GM18867 (cell line): ENCODE measurements around the gene ZNF300.
A peak's percentile ranks its signal among the peaks of the same experiment; 100 is the strongest.
"Not testable (repeated sequence)": the region's sequence is repeated elsewhere in the genome, so short reads cannot be mapped to it uniquely, and the experiment has no call there.

Experiments used
- ATAC-seq: cut with Tn5 transposase; IDR thresholded peaks from one replicate; pipeline ENCODE4 v1.9.1; 2021; ENCODE audit warnings: mild to moderate bottlenecking, moderate library complexity; ENCODE audit not compliant: unreplicated experiment

Gene ZNF300

DNA sequence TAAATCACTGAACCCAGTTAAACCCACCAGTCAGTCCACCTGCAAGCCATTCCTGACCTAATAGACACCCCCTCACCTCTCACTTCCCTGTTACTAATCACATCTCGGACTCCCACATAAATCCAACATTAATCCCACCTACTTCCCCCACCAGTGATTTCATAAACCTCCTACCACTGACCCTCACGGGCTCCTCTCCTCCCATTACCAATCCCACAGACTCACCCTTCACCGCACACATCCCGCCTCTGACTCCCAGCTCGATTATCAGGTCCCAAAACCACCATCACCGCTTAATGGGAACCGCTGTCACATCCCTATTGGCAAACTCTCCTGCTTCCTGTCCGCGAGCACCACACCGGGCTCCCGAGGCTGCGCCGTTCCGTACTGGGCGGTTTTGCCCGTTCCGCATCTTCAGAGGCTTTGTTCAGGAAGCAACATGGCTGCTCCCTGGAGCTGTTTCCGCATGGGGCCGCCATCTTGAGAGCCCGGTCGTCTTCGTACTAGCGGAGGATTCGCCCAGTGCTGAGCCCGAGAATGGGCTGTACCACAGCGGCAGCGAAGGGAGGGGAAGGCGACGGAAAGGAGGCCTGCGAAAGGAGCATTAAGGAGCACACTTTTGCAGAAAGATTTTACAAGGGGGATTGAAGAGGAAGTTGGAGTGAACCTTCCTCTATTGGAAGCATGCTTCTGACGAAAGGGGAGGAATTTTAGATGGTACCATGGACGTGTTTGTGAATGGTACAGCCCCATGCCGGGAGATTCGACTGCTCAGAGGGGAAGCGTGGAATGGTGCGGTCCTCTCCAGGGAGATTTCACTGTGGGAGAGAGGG, at the start of gene ZNF300:
Gene ZNF300 (minus strand): TSS at position 502 of the 833 bp plus-strand sequence. CDS start 1,825 bp downstream, outside the sequence.
- peak; percentile 43 for ATAC-seq

DNA sequence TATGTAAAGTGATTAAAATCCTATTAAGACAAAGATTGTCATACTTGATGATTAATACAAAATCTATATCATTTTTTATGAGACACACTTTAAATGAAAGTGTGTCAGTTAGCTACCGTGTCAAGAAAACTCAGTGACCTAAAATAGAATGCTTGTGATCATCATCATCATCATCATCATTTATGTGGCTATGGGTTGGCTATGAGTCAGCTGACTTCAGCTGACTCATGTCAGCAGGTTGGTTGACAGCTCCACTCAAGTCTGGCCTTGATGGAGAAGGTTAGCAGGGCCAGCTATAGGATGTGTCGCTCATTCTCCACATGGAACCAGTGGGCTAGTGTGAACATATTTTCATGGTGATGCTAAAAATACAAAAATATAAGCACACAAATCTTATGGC, 43.8 kb upstream of the ZNF300 start:
- ATAC-seq, result no peak

DNA sequence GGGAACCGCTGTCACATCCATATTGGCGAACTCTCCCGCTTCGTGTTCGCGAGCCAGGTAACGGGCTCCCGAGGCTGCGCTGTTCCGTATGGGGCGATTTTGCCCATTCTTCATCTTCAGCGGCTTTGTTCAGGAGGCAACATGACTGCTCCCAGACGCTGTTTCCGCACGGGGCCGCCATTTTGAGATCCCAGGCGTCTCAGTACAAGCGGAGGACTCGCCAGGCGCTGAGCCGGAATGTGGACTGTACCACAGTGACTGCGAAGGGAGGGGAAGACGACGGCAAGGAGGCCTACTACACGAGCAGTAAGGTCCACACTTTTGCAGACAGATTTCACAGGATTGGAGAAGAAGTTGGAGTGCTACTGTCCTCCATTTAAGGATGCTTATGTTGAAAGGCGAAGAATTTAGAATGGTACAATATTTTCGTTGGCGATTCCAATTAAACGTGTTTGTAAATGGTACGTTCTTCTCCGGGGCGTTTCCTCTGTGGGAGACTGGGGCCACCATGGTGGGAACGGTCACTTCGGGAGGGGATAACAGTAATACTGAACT, 41.6 kb upstream of the ZNF300 start:
- no peak for ATAC-seq

DNA sequence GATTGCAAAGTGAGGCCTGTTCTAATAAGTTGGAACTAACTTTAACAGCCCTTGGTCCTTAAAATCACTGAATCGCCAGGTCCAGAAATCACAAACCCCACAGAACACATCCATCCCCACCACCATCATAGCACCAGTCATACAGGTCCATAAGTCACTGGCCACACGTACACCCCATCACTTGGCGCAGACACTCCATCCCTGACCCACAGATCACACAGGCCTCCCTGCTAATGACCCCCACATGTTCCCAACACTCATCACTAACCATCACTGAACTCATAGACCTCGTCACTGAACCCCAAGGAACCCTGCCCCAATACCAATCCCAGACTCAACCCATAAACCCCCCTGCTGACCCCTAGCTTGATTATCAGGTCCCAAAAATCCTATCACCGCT, 41.2 kb upstream of the ZNF300 start:
- ATAC-seq, result no peak

DNA sequence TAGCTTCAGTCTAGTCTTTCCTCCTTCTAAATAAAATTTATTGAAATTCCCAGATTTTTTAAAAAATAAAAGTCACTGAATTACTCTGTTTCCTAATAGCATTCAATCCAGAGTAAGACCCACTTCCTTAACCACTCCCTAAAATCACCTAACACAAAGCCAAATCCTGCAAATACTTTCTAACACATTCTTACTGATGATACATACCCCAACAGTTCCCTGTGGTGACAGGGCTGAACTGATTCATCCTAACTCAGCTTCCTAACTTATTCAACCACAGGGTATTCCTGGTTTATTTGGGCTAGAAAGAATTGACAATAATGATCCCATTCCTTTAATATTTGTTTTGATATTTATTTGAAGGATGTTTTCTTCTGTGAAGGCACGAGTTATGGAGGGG, 40.7 kb upstream of the ZNF300 start:
- no peak for ATAC-seq

DNA sequence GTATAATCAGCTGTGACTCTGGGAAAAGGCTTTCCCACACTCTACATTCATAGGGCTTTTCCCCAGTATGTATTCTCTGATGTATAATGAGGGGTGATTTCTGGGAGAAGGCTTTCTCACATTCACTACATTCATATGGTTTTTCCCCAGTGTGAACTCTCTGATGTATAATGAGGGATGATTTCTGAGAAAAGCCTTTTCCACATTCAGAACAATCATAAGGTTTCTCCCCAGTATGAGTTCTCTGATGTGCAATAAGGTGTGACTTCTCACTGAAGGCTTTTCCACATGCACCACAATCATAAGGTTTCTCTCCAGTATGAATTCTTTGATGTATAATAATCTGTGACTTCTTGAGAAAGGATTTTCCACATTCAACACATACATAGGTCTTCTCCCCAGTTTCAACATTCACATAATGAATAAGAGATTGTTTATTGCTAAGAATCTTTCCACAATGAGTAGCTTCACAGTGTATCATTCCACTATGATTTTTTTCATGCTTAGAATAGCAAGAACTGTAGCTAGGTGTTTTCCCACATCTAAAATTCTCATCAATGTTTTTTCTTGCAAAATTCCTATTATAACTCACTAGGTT, 26.7 kb upstream of the ZNF300 start:
- ATAC-seq, result no peak

DNA sequence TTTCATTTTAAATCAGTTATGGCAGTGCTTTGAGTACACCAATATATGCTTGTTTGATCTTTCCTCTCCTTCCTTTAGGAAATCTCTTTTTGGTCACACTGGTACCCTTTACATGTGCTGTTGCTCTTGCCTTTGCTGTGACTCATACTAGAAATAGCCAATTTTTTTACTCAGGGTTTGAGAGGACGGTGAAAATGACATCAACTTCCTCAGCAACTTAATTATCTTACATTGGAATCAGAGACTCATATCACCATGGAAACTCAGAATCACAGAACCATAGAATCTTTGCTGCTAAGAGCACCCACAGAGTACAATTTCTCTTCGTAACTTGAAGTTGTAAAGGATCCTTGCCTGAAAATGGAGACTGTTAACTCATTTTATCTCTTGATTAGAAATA, 13.8 kb upstream of the ZNF300 start:
- no peak for ATAC-seq

DNA sequence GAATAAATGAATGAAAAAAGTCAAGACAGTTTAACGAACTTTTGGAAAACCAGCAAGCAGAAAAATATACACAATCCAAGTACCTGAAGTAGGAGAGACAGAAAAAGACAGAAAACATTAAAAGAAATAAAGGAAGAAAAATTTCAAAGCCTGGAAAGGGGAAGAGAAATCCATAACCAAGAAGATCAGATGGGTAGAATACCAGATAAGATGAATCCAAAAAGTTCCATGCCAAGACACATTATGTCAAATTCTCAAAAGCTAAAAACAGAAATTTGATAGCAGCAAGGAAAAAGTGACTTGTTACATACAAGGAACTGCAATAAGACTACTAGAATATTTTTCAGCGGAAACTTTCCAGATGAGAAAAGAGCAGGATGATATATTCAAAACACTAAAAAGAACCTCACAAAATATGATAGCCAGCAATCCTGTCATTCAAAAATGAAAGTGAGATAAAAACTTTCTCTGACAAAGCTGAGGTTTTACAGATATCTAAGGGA, 7.6 kb upstream of the ZNF300 start:
- ATAC-seq, result no peak

DNA sequence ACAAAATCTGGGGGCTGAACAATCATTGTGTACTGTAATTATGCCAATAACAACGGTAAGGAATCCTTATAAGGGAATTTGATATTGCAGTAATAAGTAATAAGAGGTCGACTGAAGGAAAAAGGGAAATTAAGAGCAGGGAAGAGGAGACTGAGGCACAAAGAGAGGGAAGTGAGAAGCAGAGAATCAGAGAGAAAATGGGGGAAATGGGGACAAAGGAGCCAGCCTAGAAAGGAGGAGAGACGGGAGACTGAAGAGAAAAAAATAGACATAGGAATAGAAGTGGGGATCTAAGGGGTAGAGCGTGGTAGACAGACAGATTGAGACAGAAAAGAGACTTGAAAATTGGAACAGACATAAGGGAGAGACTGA, 518 bp upstream of the ZNF300 start:
- ATAC-seq, result no peak

DNA sequence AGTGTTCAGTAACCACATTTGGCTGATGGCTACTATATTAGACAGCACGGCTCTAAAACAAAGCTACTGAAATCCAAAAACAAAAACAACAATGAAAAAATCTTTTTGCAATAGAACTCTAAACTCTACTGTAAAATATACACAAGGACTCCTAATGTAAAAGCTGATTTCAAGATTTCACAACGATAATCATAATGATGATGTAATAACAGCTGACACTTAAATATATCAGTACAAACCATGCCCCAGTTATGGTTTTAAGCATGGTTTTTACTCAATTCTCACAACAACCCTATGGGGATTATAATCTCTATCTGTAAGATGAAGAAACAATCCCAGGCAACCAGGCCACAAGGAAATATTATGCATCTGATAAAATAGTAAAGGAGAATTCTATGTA, 3.3 kb downstream of the ZNF300 start:
- ATAC-seq, result no peak

DNA sequence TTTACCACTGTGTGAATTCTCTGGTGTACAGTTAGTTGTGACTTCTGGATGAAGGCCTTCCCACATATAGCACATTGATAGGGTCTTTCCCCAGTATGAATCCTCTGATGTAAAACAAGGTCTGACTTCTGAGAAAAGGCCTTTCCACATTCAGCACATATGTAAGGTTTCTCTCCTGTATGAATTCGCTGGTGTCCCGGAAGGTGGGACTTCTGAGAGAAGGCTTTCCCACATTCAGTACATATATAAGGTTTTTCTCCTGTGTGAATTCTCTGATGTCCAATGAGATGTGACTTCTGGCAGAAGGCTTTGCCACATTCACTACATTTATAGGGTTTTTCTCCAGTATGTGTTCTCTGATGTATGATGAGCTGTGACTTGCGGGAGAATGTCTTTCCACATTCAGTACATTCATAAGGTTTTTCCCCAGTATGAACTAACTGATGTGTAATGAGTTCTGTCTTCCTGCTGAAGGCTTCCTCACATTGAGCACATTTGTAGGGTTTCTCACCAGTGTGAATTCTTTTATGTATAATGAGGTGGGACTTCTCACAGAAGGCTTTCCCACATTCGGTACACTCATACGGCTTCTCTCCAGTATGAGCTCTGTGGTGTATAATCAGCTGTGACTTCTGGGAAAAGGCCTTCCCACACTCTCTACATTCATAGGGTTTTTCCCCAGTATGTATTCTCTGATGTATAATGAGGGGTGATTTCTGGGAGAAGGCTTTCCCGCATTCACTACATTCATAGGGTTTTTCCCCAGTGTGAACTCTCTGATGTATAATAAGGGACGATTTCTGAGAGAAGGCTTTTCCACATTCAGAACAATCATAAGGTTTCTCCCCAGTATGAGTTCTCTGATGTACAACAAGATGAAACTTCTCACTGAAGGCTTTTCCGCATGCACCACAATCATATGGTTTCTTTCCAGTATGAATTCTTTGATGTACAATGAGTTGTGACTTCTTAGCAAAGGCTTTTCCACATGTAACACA, 9.1 kb downstream of the ZNF300 start:
- no peak for ATAC-seq

DNA sequence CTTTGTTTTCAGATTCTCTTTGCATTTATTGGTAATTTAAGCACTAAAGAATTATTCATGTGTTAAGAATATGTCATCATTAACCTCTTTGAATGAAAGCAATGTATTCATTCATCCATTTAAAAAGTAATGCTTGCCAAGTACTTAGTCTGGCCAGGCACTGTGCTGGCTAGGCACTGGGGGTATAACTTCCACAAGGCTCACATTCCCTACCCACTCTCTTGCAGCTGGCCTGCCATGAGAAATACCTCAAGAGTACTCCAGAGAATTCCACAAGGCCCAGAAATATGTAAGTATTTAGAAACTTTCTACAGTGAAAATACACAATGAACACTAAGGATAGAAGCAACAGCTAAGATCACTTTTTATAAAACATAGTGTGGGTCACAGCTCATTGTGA, 25.4 kb downstream of the ZNF300 start:
- no peak for ATAC-seq

DNA sequence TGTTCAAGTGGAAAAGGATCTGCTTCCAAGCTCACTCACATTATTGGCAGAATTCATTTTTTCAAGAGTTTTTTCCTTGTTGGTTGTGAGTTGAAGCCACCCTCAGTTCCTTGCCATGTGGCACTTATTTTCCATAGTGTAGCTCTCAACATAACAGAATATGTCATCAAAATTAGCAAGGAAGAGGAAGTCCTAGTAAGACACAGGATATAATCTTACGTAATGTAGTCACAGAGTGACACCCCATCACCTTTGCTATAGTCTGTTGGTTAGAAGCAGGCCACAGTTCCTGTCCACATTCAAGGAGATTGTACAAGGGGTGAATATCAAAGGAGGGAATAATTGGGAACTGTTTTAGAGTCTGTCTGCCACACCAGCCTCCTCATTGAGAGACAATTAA, 42.7 kb downstream of the ZNF300 start:
- ATAC-seq, result no peak

DNA sequence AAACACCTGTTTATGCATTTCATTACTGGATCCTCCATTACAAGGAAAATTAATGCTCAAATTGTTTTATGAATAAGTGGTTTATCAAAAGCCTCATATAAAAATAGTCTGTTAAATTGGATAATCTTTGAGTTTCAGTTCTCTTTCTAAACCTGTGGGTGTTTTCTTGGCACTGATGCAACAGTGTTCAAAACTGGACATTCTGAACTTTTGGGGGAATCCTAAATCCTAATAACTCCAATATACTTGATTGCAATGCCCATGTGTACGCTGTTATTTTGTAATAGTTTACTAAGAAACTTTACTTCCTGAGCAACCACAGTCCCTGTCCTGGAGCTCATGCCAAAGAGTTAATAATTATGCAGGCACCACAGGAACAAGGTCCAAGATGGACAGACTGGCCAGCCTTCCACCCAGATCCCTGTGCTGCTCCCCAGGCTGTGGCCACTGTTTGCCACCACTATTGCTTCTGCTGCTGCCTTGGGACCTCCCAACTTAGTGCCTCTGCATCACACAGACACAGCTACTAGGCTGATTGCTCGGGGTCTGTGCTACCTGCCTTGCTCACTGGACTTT, 44.4 kb downstream of the ZNF300 start:
- no peak for ATAC-seq

DNA sequence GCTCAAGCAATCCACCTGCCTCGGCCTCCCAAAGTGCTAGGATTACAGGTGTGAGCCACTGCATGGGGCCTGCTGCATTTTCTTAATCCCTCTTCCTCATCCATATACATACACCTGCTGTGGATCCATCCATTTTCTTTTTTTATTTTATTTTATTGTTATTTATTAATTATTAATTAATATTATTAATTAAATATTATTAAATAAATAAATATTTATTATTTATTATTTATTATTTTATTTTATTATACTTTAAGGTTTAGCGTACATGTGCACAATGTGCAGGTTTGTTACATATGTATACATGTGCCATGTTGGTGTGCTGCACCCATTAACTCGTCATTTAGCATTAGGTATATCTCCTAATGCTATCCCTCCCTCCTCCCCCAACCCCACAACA, 48.1 kb downstream of the ZNF300 start:
- ATAC-seq, result not testable (repeated sequence)

DNA sequence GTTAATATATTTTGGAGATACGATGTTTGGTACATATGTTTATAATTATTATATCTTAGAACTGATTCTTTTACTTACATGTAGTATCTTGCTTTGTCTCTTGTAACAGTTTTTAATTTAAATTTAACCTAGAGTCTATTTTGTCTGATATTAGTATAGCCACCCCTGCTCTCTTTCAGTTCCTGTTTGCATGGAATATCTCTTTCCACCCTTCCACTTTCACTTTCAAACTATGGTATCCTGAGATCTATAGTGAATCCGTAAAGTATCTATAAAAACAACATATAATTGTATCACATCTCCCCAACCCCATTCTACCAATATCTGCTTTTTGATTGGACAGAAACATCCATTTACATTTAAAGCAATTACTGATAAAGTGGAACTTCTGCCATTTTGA, 51.2 kb downstream of the ZNF300 start:
- no peak for ATAC-seq

DNA sequence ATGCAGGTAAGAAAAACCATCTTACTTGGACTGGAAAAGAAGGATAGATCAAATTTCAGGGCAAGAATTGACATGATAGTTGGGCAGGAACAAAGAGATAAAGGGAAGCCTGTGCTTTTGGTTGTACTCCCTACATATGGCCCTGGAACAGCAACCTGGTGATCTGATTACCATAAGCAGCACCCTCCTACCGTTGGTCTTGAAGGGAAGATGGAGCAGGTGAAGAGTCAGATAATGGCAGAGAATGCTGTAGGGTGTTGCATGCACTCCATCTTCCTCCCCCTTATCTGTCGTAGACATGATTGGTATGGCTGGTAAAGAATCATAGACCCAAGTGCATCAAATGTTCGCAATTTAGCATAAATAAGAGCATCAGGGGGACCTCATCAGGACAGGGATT, 53.7 kb downstream of the ZNF300 start:
- no peak for ATAC-seq

DNA sequence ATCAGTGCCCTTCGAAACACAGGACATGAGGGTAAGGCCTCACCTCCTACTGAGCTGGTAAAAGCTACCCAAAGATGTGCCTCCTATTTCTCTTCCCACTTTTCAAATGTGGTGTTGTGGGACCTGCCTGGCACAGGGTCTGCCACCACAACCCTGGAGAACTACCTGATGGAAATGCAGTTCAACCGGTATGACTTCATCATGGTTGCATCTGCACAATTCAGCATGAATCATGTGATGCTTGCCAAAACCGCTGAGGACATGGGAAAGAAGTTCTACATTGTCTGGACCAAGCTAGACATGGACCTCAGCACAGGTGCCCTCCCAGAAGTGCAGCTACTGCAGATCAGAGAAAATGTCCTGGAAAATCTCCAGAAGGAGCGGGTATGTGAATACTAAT, 56.5 kb downstream of the ZNF300 start:
- ATAC-seq, result no peak

DNA sequence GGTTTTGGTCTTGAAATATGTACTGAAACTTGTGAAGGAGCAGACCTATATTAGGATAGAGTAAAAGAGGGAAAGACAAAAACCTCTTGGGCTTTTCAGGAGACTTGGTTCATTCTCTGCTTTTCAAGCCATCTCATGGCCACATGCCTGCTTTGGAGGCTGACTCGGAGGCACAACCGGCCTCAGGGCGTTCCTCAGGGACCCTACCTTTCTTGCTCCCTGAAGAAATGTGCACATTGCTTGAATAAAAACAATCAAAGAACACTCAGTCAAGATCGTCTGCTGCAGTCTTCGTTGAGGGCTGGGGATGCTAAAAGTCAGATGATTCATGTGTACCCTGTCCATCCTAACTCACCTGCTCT, 57.5 kb downstream of the ZNF300 start:
- no peak for ATAC-seq

DNA sequence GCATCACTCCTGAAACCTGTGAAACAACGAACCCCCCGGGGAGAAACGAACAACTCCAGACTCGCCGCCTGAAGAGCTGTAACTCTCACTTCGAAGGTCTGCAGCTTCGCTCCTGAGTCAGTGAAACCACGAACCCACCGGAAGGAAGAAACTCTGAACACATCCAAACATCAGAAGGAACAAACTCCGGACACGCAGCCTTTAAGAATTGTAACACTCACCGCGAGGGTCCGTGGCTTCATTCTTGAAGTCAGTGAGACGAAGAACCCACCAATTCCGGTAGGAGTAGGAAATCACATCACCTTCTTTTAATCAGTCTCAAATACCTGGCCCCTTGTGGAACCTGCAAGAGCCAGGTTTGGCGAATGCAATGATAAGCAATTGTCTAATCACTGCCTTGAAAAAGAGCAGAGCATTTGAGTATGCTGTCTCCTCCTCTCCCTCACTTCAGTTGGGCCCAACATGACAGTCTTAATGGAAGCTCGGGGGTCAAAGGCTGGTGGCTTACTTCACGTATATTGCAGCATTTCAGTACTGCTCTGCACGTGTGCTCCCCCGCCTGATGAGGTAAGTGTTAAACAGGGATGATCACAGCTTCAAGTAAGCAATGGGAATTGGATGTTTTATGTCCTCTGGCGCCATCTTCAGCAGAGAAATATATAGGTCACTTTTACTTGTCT, 58.0 kb downstream of the ZNF300 start:
- peak; percentile 93 for ATAC-seq
